HL-60/S4 treated with retinoic acid at 250 ng/mL for 4 days and 3 days (cell line): ENCODE measurements around the gene NARF.
"Not testable (repeated sequence)": the region's sequence is repeated elsewhere in the genome, so short reads cannot be mapped to it uniquely, and the experiment has no call there.

ENCODE experiments used
- in situ Hi-C: fragments of 300-500 bp; cut with MboI; formaldehyde crosslinking; loops from 2 replicates; pipeline ENCODE4 v1.7.0; 2022; ENCODE audit warnings: low sequenced_read_pairs

The NARF gene

DNA sequence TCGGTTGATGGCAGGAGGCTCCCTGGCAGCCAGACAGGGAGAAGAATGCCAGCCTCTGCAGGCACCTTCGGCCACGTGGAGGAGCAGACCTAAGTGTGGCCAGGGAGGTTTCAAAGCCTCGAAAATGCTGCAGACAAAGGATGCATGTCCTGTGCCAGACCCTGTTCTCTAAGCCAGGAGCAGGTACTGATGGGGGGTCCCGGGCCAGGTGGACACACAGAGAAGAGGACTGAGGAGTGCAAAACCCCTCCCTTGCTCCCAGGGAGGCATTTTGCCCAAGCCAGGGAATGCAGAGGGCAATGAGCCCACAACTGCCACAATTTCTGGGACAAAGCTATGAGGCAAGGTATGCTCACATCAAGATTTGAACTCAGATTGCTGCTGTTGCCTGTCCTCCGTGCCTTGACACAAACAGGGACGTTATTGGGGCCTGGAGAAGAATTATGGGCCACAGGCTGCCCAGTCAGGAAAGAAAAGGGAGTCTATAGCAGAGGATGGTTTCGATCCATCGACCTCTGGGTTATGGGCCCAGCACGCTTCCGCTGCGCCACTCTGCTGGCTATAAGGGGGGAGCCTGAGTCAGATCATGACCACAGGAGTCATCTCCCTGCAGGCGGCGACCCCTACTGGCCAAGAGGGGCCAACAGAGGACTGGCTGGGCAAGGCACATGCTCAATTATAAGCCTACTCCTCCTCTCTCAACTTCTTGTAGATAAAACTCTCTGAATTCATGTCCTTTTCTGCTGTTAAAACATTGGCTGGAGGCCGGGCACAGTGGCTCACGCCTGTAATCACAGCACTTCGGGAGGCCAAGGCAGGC lies 35.9 kb downstream of the NARF start:
- in situ Hi-C loops = no loop called here

DNA sequence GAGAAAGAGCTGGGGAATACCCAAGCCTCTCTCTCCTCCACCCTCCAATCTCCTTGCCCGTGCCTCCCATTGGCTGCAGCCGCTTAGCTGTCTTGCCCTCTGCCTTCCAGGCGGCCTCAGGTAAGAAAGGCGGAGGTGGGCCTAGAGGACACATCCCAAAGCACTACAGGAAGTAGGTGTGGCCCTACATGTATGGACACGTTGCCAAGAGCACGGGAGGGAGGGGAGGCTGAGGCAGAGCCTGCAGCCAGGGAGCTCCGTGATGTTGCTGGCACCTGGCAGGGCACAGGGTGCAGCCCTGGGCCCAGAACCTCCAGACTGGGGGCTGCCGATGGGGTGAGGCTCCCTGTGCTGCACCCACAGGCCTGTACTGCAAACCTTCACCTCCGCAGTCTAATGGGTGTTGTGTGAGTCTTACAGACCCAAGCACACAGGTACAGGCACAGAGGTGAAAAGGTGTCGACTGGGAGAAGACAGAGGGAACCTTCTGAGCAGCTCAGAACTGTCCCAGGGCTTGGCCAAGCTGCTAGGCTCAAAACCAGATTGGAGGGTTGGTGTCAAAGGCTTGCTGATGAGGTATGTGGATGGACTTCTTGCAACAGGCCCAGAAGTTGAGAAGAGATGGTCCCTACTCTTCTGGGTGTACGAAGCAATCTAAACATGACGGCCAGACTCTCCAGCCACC lies 37.4 kb downstream of the NARF start:
- in situ Hi-C loops = no loop called here

DNA sequence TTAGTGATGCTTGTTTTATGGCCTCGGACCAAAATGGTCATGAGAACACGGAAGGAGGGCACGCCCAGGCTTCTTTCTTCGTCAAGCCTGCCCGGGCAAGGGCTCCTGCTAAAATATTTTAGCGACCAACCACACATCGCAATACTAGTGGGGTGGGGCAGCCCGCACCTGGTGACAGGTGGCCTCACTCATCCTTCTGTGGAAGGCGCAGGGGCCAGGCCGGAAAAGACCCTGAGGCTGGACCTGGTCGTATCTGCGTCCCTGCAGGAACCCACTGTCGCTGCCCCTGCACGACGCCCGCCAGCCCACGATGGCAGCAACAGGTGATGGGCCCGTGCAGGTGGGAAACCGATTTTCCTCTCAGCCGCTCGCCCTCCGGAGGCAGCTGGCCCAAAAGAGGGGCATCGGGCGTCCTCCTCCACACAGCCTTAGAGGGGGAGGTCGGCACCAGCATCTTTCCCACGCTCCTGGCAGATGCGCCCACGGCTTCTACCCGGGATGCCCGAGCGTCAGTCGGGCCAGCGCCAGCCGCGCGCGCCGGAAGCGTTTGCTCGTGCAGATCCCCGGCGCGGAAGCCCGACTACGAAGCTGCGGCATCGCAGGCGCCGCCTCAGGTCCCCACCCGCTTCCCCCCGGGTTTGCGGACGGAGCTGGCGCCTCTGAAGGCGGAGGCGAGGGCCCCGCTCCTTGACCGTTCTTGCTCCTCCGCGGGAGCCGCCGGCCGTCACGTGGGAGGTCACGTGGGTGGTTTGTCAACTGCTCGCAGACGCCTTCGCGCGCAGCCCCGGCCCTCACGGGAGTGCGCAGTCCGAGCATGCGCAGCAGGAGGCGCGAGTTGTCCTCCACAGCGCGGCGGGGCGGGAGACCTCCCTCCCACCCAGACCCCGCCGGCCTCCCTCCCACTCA lies 38.2 kb downstream of the NARF start:
- in situ Hi-C loops = no loop called here

DNA sequence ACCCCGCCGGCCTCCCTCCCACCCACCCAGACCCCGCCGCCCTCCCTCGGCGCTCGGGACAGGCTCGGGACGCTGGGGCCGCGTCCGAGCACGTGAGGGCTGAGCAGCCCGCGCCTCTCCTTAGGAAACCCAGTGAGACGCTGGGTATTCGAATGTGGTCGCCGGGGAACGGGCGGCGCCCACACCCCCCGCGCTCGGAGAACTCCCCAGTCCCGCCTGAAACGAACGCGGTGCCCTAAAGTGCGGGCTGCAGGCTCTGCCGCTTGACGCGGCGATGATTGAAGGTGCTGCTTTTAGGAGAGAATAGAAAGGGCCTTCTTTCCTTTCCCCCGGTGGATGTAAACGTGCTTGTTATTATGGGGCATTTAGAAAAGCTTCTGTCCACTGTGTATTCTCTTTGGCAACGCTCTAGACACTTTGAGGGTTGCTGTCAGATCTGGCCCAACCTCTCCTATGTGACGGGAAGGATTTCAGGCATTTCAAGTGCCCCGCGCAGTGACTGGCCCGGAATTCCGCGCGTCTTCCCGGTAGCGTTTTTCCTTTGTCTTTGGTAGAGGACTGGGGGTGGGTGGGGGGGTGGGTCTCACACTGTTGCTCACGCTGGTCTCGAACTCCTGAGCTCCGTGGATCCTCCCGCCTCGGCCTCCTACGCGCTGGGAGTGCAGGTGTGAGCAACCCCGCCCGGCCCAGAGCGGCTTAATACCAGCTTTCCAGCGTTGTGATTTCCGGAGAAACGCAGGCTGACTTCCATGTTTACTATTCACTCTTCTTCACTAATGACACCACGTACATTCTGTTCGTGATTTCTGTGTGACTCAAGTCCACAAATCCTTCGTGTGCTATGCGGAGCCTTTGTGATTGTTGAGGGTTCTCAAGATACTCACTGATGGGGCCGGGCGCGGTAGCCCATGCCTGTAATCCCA lies 39.2 kb downstream of the NARF start:
- in situ Hi-C loops = no loop called here

DNA sequence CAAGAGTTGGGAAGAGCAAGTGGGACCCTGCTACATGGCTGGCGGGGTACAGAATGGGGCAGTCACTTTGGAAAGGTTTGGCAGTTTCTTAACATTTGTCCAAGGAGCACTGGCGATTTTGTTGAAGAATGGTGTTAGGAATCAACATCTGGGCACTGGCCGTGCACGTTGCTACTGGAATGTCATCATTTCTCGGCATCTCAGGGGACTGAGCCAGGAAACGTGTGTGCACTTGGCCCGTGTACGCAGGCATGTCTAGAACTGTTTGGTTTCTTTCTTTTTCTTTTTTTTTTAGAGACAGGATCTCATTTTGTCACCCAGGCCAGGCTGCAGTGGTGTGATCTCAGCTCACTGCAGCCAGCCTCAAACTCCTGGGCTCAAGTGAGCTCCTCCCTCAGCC lies 43.7 kb downstream of the NARF start:
- in situ Hi-C loops = no loop called here

DNA sequence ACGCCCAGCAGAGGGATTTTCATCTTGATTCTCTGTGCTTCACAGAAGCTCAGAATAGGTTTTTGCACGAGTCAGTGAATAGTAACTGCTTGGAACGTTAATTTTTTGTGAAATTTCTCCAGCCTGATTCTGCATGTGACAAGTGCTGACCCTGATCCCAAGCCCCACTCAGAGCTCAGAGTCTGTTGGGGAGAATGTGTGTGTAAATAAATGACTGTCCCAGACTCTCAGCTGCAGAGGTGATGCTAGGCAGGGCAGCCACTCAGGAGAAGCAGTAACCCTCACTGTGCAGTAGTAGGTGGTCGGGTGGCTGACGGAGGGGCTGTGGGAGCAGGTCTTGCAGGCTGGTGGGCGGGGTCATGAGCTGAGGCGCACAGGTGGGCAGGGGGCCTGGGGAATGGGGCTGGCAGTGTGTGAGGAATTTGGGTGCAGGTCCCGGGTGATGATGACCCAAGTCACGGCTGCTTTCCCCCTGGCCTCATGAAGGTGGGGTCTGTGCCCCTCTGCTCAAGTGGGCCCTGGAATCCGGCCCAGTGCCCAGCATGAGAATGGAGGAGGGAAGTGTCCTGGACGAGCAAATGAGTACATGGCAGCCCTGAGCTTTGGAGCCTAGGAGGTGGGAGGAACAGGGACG lies 44.7 kb downstream of the NARF start:
- in situ Hi-C loops = no loop called here

DNA sequence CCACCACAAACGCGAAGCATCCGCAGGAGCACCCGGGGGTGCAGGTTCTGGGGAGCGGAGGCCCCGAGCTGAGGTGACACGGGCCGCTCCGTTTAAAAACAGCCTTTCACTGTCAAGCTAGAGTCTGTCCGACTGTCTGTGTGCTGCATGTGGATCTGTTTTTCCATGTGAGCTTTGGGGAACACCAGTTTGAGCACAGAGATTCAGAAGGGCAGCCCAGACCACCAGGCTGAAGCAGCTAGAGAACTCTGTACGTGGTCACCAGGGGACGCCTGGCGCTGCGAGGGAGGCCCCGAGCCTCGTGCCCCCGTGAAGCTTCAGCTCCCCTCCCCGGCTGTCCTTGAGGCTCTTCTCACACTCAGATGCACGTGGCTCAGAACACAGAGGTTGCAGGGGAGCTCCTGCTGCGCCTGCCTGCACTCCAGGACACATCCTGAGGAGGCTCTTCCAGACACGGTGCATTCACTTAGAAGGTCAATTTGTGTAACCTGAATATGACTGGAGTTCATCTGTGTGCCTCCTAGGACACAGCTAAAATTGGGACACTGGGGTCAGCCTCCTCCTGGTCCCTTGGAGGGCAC lies 45.3 kb downstream of the NARF start:
- in situ Hi-C loops = no loop called here

DNA sequence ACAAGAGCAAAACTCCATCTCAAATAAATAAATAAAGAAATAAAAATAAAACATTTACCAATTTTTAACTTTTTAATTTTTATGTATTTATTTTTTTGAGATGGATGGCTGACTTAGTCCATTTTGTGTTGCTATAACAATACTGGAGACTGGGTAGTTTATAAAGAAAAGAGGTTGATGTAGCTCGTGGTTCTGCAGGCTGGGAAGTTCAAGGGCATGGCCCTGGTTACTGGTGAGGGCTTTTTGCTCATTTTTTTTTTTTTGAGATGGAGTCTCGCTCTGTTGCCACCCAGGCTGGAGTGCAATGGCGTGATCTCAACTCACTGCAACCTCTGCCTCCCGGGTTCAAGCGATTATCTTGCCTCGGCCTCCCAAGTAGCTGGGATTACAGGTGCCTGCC lies 46.8 kb downstream of the NARF start:
- in situ Hi-C loops = no loop called here

DNA sequence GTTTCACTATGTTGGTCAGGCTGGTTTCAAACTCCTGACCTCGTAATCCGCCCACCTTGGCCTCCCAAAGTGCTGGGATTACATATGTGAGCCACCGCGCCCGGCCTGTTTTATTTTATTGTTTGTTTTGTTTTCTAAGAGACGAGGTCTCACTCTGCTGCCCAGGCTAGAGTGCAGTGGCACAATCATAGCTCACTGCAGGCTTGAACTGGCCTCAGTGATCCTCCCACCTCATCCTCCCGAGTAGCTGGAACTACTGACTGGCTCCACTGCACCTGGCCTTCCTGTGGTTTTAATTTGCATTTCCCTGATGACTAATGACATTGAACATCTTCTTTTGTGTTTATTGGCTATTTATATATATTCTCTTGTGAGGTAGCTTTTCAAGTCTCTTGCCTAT lies 47.9 kb downstream of the NARF start:
- in situ Hi-C loops = not testable (repeated sequence)

DNA sequence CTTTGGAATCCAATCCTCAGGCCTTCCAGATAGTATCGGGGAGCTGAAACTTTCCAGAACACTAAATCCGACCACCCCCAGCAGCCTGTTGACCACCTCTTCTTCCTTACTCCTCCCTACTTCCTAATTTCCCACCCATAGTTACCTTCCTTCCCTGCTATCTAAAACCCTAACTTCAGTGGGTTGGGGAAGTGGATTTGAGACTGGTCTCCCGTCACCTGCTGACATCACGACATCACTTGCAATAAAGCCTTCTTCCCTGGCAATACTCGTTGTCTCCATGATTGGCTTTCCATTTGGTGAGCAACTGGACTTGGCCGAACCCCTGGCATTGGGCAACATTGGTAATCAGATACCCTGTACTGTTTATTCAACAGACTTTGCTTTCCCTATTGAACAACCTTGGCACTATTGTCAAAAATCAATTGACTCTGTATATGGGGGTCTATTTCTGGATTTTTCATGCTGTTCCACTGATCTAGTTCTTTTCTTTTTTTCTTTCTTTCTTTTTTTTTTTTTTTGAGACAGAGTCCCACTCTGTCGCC lies 49.2 kb downstream of the NARF start:
- in situ Hi-C loops = no loop called here

DNA sequence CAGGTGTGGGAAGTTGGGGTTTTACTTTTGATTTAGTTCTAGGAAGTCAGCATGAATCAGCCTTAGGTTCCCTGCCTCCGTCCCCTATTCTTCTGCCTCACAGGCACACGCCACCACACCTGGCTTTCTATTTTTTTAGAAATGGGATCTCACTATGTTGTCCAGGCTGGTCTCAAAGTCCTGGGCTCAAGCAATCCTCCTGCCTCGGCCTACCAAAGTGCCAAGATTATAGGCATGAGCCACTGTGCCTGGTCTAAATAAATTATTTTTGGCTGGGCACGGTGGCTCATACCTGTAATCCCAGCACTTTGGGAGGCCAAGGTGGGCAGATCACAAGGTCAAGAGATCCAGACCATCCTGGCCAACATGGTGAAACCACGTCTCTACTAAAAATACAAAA lies 53.1 kb downstream of the NARF start:
- in situ Hi-C loops = not testable (repeated sequence)

DNA sequence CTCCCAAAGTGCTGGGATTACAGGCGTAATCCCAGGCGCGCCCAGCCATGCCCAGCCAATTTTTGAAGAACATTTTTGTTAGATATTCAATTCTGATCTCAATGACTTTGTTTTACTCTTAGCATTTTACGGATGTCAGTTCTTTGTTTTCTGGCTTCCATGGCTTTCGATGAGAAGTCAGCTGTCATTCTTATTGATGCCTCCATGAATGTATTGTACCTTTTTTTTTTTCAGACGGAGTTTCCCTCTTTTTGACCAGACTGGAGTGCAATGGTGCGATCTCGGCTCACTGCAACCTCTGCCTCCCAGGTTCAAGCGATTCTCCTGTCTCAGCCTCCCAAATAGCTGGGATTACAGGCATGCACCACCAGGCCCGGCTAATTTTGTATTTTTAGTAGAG lies 55.3 kb downstream of the NARF start:
- in situ Hi-C loops = not testable (repeated sequence)

DNA sequence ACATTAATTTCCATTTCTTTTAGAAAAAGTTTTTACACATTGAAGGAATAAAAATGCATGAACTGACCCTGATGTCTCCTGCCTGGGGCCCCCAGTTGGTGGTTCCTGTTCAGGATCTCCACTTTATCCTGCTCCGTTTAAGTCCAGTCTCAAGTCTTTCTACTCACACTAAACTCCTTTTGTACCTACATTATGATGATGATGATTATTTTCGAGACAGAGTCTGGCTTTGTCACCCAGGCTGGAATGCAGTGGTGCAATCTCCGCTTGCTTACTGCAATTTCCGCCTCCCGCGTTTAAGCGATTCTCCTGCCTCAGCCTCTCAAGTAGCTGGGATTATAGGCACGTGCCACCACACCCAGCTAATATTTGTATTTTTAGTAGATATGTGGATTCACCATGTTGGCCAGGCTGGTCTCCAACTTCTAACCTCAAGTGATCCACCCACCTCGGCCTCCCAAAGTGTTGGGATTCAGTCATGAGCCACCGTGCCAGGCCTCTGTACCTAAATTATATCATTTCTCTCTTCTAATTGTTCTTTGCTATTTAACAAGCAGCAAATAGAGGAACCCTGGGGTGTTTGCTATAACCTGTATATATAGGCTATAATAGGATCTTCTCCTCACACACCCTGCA lies 58.8 kb downstream of the NARF start:
- in situ Hi-C loops = no loop called here

DNA sequence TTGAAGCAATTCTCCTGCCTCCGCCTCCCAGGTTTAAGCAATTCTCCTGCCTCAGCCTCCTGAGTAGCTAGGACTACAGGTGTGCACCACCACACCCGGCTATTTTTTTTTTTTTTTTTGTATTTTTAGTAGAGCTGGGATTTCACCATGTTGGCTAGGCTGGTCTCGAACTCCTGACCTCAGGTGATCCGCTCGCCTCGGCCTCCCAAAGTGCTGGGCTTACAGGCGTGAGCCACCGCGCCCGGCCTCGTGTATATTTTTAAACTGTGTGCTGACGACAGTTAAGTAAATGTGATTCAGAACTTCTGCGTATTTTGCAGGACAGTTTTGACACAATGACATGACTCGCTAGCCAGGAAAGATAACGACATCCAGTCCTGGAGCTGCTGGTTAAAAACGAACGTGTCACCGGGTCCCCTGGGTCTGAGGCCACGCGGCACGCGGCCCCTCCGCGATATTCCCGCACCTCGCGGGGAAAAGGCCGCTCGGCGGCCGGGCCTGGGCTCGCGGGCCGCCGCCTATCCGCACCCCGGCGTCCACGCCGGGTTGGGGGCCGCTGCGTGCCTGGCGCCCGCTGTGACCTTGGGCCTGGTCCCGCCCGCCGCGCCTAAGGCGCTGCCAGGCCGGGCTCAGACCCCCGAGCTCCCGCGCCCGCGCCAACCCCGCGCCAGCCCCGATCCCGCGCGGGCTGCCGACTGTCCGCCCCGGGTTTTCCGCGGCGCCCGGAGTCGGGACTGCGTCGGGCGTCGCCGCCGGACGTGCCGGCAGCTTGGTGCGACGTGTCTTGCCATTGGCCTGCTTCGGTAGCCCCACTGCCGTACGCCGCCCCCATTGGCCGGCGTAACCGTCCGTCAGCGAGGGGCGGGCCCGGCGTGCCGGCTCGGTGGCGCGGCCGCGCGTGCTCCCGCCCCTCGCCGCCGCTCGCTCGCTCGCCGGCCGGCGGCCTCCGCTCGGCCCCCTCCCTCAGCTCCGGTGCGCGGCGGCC lies 60.6 kb downstream of the NARF start, which contains the start of gene FOXK2:
Gene FOXK2 (plus strand): TSS at position 907 of the 985 bp plus-strand sequence. CDS start 157 bp downstream, outside the sequence.
- in situ Hi-C loops = no loop called here

DNA sequence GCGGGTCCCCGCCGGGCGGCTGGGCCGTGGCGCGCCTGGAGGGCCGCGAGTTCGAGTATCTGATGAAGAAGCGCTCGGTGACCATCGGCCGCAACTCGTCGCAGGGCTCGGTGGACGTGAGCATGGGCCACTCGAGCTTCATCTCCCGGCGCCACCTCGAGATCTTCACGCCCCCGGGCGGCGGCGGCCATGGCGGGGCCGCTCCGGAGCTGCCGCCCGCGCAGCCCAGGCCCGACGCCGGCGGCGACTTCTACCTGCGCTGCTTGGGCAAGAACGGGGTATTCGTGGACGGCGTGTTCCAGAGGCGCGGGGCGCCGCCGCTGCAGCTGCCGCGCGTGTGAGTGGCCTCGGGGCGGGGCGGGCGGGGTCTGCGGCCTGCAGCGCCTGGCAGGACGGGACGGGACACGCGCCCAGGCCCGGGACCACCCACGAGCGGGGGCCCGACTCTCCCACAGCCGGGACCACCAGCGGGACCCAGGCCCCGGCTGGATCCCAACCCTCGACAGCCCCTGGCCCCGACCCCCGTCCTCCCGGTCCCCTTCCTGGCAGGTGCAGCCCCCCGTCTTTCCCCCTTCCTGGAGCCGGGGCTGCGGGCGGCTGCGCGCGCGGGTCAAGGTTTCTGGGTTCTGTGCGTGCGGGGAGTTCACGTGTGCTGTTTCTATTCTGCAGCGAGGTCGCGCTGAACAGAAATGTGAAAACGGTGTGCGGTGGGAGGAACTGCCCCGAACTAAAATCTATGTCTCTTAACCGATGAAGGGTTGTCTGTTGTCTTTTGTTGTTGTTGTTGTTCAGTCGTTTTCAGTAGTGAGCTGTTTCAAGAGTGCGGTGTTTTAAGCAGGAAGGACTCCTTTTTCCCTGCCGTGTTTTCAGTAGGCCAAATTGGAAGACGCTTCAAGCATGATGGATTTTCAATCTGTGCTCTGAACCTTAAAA lies 61.7 kb downstream of the NARF start:
- in situ Hi-C loops = no loop called here

DNA sequence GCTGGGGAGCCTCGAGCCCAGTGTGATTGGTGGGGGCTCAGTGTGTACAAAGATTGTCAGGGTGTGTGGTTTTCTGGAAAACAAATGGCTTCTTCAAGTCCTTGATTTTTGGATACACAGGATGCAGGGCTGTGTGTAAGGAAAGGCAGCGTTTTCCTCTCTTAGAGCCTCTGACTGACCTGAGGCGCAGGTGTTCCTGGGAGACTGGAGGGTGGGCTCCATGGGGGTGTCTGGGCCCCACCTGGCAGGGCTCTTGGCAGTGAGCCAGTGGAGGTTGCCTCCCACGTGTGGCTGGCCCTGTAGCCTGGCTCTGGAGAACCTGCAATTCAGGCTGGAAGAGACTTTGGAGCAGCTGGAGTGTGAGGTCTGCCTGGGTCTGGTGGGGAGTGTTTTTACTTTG lies 66.0 kb downstream of the NARF start:
- in situ Hi-C loops = no loop called here
